WI38 (cell line): Measurements from ENCODE around the gene FBXW2.

Experiments used
- H3K4me3 ChIP-seq: 2 replicates; pipeline ENCODE4 v1.5.1; 2011; ENCODE audit warnings: low read depth, mild to moderate bottlenecking, control low read depth, low read length
- CTCF ChIP-seq: IDR thresholded peaks from 2 replicates; pipeline ENCODE4 v1.5.1; 2012; ENCODE audit warnings: low read depth, mild to moderate bottlenecking, control low read depth, low read length

FBXW2 gene

DNA sequence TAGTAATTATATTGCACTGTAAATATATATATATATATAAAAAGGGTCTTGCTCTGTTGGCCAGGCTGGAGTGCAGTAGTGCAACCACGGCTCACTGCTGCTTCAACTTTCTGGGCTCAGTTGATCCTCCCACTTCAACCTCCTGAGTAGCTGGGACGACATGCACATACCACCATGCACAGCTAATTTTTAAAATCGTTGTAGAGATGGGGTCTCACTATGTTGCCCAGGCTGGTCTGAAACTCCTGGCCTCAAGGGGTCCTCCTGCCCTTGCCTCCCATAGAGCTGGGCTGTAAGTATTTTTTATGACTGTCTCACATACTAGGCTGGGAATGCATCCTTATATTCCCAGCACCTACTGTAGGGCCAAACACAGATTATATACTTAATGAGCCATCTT, 37.6 kb upstream of the FBXW2 start:
- no peak overlapping the region for H3K4me3 ChIP-seq
- TF ChIP-seq CTCF: no peak

GRCh38 chr9:120830151-120830550, 36.9 kb upstream of the FBXW2 start:
- no peak for TF ChIP-seq CTCF
- H3K4me3 ChIP-seq: no peak overlapping the region

DNA sequence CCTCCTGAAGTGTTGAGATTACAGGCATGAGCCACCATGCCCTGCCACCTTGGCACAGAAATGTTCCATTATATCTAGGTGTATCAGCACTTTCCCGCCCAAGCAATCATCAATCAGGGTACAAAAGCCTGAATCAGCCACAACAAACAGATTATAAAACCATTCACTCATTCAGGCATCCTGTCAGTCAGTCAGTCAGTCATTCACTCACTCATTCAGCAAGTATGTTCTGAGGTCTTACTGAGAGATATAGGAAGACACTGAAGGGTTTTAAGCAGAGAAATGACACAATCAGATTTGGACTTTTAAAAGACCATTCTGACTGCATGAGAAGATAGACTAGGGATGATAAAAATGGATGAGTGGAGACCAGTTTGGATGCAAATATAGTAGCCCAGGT, 36.4 kb upstream of the FBXW2 start:
- TF ChIP-seq CTCF: no peak
- no peak overlapping the region for H3K4me3 ChIP-seq

DNA sequence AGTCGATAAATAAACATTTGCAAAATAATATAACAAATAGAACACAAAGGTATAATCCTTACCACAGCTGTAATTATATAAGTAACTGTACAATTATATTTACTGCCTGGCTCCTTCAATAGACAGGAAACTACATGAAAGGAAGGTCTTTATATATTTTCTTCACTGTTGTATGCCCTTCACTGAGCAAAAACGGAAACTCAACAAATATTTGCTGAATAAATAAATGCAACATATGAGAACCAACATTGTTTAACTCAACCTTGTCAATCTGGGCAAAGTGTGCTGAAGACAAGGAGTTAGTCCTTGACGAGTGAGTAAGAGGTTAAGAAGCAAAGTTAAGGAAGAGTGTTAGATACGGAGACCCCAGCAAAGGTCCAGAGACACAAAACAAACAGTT, 26.9 kb upstream of the FBXW2 start:
- TF ChIP-seq CTCF: no peak
- H3K4me3 ChIP-seq: no peak overlapping the region

DNA sequence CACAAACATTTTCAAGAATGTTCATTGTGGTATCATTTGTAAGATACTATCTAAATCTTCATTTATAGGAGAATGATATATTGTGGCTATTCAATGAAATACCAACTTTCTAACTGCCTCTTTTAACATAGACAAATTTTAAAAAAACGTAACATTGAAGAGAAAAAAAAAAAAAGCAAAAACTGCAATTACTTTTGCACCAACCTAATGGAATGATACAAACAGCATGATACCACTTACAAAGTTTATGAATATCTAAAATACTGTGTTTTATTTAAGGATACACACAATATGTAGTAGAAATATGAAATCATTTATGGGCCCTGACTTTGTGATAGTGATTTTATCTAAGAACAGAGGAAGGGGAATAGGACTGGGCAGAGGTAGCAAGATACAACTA, 25.4 kb upstream of the FBXW2 start:
- no peak for TF ChIP-seq CTCF
- H3K4me3 ChIP-seq: no peak overlapping the region

- H3K4me3 ChIP-seq: no peak overlapping the region
- no peak for TF ChIP-seq CTCF
Observed at GRCh38 chr9:120815075-120815474, 21.9 kb upstream of the FBXW2 start.

- no peak overlapping the region for H3K4me3 ChIP-seq
- no peak for TF ChIP-seq CTCF
Observed at GRCh38 chr9:120808931-120809330, 15.7 kb upstream of the FBXW2 start.
